AG09309 (cell line): ENCODE measurements around the gene NOB1.

ENCODE experiments used
- DNase-seq: peaks from one replicate; pipeline ENCODE4 v3.0.0-alpha.2; 2010; ENCODE audit warnings: low read depth
- H3K4me3 ChIP-seq: 2 replicates; pipeline ENCODE4 v1.5.1; 2011; ENCODE audit warnings: mild to moderate bottlenecking, low read depth, low read length, moderate library complexity; ENCODE audit not compliant: control insufficient read depth
- CTCF ChIP-seq: IDR thresholded peaks from 2 replicates; pipeline ENCODE4 v1.5.1; 2011; ENCODE audit warnings: mild to moderate bottlenecking, low read depth, low read length, inconsistent platforms; ENCODE audit not compliant: insufficient read depth, control insufficient read depth; ENCODE audit errors: missing control alignments

Gene NOB1

GRCh38 chr16:69720822-69721430 is 33.8 kb downstream of the NOB1 start:
- TF ChIP-seq CTCF = no peak
- no peak overlapping the region for H3K4me3 ChIP-seq
- DNase-seq = no peak

- TF ChIP-seq CTCF = no peak
- H3K4me3 ChIP-seq = no peak overlapping the region
- no peak for DNase-seq
Measured at GRCh38 chr16:69718111-69718764, 36.5 kb downstream of the NOB1 start.

- H3K4me3 ChIP-seq = no peak overlapping the region
- DNase-seq = no peak
- no peak for TF ChIP-seq CTCF
Measured at GRCh38 chr16:69717066-69717465, 37.7 kb downstream of the NOB1 start.

- no peak for DNase-seq
- no peak overlapping the region for H3K4me3 ChIP-seq
- no peak for TF ChIP-seq CTCF
Measured at GRCh38 chr16:69712914-69713581, 41.7 kb downstream of the NOB1 start.

GRCh38 chr16:69712277-69712676 is 42.4 kb downstream of the NOB1 start:
- no peak for DNase-seq
- H3K4me3 ChIP-seq = no peak overlapping the region
- no peak for TF ChIP-seq CTCF

- peak; percentile 46 for DNase-seq
- TF ChIP-seq CTCF = no peak
- H3K4me3 ChIP-seq = no peak overlapping the region
Measured at GRCh38 chr16:69711115-69711740, 43.5 kb downstream of the NOB1 start.
